ENCODE data around the gene CFAP210.

The CFAP210 gene

DNA sequence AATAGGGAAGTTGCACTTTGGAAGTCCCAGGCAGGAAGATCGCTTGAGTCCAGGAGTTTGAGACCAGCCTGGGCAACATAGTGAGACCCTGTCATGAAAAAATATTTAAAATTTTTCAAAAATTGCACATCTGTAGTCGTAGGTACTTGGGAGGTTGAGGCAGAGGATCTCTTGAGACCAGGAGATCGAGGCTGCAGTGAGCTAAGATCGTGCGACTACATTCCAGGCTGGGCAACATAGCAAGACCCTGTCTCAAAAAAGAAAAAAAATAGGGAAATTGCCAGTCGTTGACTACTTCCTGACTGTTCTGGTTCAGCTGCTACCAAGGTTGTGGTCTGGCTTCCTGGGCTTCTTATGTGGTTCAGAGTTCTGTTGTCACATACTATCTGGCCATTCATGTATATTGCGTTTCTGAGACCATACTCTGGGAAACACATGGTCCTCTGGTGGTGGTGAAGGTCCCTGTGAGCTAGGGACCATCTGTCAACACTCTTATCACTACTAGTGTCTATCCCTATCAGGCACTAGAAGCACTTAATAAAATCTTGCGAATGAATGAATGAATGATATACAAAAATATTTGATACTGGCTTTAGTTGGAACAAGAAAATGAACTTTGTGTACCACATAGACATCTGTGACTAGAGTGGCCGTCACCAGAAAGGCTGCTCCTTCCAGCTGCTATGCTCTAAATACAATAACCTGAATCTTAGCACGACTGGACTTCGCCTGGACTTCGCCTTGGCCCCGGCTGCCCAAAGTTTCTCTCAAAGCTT is 38.6 kb upstream of the CFAP210 start:
- H3K4me3 ChIP-seq: peak overlapping the region; percentile 93
- TF ChIP-seq FOXP2 (optimal IDR thresholded peaks at IDR 0.05; ENCODE audit: control extremely low read depth, extremely low read length, insufficient read depth) (no peak), POLR2AphosphoS5 (IDR thresholded peaks at IDR 0.05; ENCODE audit: borderline replicate concordance, low read depth, low read length) (no peak), EZH2 (IDR thresholded peaks at IDR 0.05) (no peak)
- DNase-seq (ENCODE audit: low read depth, low spot score): no peak

DNA sequence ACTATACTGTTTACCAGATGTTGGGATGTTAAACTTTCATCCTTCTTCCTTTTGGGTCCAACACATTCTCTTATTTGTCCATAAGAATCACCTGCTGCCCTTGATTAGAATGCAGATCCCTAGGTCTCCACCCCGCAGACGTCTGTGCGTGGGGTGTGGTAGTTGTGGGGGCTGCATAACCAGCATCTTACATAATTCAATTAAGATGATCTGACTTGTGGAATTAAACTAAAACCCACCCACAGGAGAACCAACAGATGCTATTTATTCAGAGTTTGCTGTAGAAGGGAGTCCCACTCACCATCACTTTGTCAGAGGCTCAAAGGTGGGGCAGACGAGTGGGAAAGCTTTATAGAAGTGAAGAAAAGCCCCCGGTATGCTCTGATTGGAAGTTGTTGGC is 37.9 kb upstream of the CFAP210 start:
- no peak for TF ChIP-seq POLR2AphosphoS5 (IDR thresholded peaks at IDR 0.05; ENCODE audit: borderline replicate concordance, low read depth, low read length)
- no peak for TF ChIP-seq FOXP2 (optimal IDR thresholded peaks at IDR 0.05; ENCODE audit: control extremely low read depth, extremely low read length, insufficient read depth)
- no peak for TF ChIP-seq EZH2 (IDR thresholded peaks at IDR 0.05)
- H3K4me3 ChIP-seq: no peak overlapping the region
- no peaks in the 10 kb centered on the region for H3K9me3 ChIP-seq (ENCODE audit: low read depth, low read length)
- H3K9ac ChIP-seq (ENCODE audit: insufficient read length): no peak overlapping the region
- H3K36me3 ChIP-seq (ENCODE audit: insufficient read depth, low read length): peaks cover 17% of the 10 kb centered on the region
- DNase-seq (ENCODE audit: low read depth, low spot score): no peak
- H3K27ac ChIP-seq: no peak overlapping the region

More for the DNA sequence above, 38.6 kb upstream of the CFAP210 start:
- Histone ChIP-seq H3K9me3 (ENCODE audit: low read depth, low read length) (no peaks in the 10 kb centered on the region), H3K27ac (no peak overlapping the region), H3K9ac (ENCODE audit: insufficient read length) (peak overlapping the region; percentile 94), H3K36me3 (ENCODE audit: insufficient read depth, low read length) (peaks cover 20% of the 10 kb centered on the region)

DNA sequence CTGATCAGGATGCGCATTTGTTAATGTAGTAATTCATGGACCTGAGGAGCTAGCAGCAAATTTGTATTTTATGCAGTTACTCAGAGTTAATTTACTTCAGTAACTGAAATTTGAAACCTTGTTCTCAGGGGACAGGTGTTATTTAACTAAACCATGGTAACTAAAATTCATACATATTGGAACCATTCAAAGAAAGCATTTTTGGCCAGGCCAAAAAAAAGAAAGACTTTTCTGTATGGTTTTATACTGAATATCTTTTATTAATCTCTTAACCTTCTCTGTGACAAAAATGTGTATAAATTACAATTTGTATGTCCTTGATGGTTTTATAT is 35.0 kb upstream of the CFAP210 start:
- Histone ChIP-seq H3K36me3 (ENCODE audit: insufficient read depth, low read length) (no peaks in the 10 kb centered on the region), H3K27ac (no peak overlapping the region), H3K9me3 (ENCODE audit: low read depth, low read length) (no peaks in the 10 kb centered on the region), H3K4me3 (no peak overlapping the region), H3K9ac (ENCODE audit: insufficient read length) (no peak overlapping the region)
- TF ChIP-seq FOXP2 (optimal IDR thresholded peaks at IDR 0.05; ENCODE audit: control extremely low read depth, extremely low read length, insufficient read depth) (no peak), POLR2AphosphoS5 (IDR thresholded peaks at IDR 0.05; ENCODE audit: borderline replicate concordance, low read depth, low read length) (no peak), EZH2 (IDR thresholded peaks at IDR 0.05) (no peak)
- DNase-seq (ENCODE audit: low read depth, low spot score): no peak

DNA sequence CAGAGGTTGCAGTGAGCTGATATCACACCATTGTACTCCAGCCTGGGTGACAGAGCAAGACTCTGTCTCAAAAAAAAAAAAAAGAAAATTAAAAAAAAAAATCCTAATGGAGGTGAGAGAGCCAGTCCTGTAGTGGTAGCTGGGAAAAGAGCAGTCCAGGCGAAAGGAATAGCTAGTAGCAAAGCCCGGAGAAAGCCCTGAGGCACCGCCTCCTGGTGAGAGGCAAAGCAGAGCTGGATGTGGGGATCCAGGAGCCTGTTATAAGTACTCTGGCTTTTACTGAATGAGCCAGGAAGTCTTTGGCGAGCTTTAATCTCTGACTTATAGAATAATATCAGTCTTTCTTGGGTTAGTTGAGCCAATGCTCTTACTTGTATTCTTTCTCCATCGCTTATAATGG is 32.9 kb upstream of the CFAP210 start:
- Histone ChIP-seq H3K9ac (ENCODE audit: insufficient read length) (no peak overlapping the region), H3K4me3 (no peak overlapping the region), H3K36me3 (ENCODE audit: insufficient read depth, low read length) (no peaks in the 10 kb centered on the region), H3K9me3 (ENCODE audit: low read depth, low read length) (no peaks in the 10 kb centered on the region), H3K27ac (no peak overlapping the region)
- no peak for DNase-seq (ENCODE audit: low read depth, low spot score)
- TF ChIP-seq EZH2 (IDR thresholded peaks at IDR 0.05) (no peak), POLR2AphosphoS5 (IDR thresholded peaks at IDR 0.05; ENCODE audit: borderline replicate concordance, low read depth, low read length) (no peak), FOXP2 (optimal IDR thresholded peaks at IDR 0.05; ENCODE audit: control extremely low read depth, extremely low read length, insufficient read depth) (no peak)

DNA sequence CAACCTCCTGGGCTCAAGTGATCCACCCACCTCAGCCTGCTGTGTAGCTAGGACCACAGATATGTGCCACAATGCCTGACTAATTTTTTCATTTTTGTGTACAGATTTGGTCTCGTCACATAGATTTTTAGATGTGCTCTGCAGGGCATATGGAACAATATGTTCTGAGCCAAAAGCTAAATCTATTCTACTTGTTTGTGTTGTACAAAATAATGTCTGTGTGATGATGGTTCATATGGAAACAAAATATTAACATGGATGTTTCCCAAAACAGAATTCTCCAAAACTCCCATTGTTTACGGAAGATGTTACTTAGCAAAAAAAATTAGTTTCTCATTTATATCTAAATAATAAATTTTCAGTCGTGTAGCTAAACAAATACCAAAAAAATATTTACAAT is 26.8 kb upstream of the CFAP210 start:
- H3K36me3 ChIP-seq (ENCODE audit: insufficient read depth, low read length): no peaks in the 10 kb centered on the region
- no peak overlapping the region for H3K4me3 ChIP-seq
- no peak for DNase-seq (ENCODE audit: low read depth, low spot score)
- TF ChIP-seq POLR2AphosphoS5 (IDR thresholded peaks at IDR 0.05; ENCODE audit: borderline replicate concordance, low read depth, low read length) (no peak), FOXP2 (optimal IDR thresholded peaks at IDR 0.05; ENCODE audit: control extremely low read depth, extremely low read length, insufficient read depth) (no peak), EZH2 (IDR thresholded peaks at IDR 0.05) (no peak)
- no peak overlapping the region for H3K9ac ChIP-seq (ENCODE audit: insufficient read length)
- H3K27ac ChIP-seq: no peak overlapping the region
- H3K9me3 ChIP-seq (ENCODE audit: low read depth, low read length): no peaks in the 10 kb centered on the region

DNA sequence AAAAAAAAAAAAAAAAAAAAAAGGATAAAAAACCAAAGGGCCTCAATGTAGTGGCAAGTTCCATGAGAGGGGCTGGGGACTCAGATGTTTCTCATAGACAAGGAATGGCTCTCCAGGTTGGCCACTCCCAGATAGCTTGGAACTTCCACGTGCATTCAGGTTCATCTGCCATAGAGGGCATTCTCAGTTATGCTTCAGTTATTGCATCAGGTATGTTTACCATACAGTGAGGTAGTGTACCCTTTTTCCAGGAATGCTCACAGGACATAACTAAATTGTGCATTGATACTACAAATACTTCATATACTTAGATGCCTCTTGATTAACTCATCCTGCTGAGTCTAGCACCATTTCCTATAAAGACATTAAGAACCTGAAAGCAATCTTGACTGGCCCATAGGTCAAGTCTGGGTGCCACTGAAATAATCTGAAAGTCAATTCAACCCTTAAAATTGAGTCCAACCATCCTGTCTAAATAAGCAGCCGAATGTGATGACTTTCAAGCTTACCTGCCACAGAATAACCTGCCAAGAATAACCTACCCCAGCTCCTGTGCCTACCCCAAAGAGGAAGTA is 24.8 kb upstream of the CFAP210 start:
- TF ChIP-seq EZH2 (IDR thresholded peaks at IDR 0.05): no peak
- no peak for TF ChIP-seq POLR2AphosphoS5 (IDR thresholded peaks at IDR 0.05; ENCODE audit: borderline replicate concordance, low read depth, low read length)
- no peak for TF ChIP-seq FOXP2 (optimal IDR thresholded peaks at IDR 0.05; ENCODE audit: control extremely low read depth, extremely low read length, insufficient read depth)
- H3K9me3 ChIP-seq (ENCODE audit: low read depth, low read length): no peaks in the 10 kb centered on the region
- no peak for DNase-seq (ENCODE audit: low read depth, low spot score)
- no peak overlapping the region for H3K9ac ChIP-seq (ENCODE audit: insufficient read length)
- H3K36me3 ChIP-seq (ENCODE audit: insufficient read depth, low read length): no peaks in the 10 kb centered on the region
- H3K27ac ChIP-seq: no peak overlapping the region
- no peak overlapping the region for H3K4me3 ChIP-seq

DNA sequence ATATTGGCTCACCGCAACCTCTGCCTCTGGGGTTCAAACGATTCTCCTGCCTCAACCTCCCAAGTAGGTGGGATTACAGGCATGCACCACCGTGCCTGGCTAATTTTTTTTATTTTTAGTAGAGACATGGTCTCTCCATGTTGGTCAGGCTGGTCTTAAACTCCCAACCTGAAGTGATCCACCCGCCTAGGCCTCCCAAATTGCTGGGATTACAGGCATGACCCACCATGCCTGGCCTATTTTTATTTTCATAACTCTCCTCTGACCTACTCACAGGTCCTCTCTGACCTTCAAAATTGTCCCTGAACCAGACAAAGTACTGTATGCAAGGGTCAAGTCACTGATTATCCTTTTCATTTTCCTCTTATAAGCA is 23.5 kb upstream of the CFAP210 start:
- no peaks in the 10 kb centered on the region for H3K36me3 ChIP-seq (ENCODE audit: insufficient read depth, low read length)
- TF ChIP-seq POLR2AphosphoS5 (IDR thresholded peaks at IDR 0.05; ENCODE audit: borderline replicate concordance, low read depth, low read length) (no peak), FOXP2 (optimal IDR thresholded peaks at IDR 0.05; ENCODE audit: control extremely low read depth, extremely low read length, insufficient read depth) (no peak), EZH2 (IDR thresholded peaks at IDR 0.05) (no peak)

DNA sequence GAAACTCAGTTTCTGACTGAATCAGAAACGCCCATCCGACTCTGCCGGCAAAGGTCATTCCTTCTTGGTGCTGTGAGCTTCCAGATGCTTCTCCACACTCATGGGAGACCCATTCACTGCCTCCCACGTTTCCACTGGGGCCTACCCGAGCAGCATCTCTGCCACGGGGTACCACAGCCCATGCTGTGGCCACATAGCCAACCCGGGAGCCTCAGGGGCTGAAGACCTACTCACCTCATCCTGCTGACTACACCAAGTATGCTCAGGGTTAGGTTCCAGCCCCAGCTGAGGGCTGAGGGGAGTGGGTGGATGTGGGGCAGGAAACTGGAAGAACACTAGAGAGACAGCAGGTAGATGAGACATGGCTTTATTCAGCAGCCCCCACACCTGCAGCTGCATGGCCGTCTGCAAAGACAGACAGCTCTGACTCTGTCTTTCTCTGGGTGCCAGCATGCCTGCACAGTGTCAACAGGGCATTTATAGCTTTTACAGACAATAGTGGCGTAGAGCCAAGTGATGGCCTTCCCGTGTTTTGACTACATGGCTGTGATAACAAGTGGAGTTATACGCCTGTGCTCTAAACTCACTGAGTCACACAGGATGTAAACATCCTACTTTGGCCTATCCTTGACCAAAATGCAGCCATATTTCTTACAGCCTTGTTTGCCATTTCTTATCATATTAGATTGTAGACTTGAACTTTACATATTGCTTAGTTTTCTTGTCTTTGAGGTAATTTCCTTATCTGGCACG is 22.9 kb upstream of the CFAP210 start:
- no peak overlapping the region for H3K9ac ChIP-seq (ENCODE audit: insufficient read length)
- DNase-seq (ENCODE audit: low read depth, low spot score): no peak

More for the DNA sequence above, 23.5 kb upstream of the CFAP210 start:
- Histone ChIP-seq H3K9ac (ENCODE audit: insufficient read length) (no peak overlapping the region), H3K27ac (no peak overlapping the region), H3K9me3 (ENCODE audit: low read depth, low read length) (no peaks in the 10 kb centered on the region), H3K4me3 (no peak overlapping the region)
- no peak for DNase-seq (ENCODE audit: low read depth, low spot score)

More for the DNA sequence above, 22.9 kb upstream of the CFAP210 start:
- Histone ChIP-seq H3K9me3 (ENCODE audit: low read depth, low read length) (no peaks in the 10 kb centered on the region), H3K4me3 (no peak overlapping the region), H3K36me3 (ENCODE audit: insufficient read depth, low read length) (no peaks in the 10 kb centered on the region), H3K27ac (no peak overlapping the region)
- TF ChIP-seq EZH2 (IDR thresholded peaks at IDR 0.05) (no peak), POLR2AphosphoS5 (IDR thresholded peaks at IDR 0.05; ENCODE audit: borderline replicate concordance, low read depth, low read length) (no peak), FOXP2 (optimal IDR thresholded peaks at IDR 0.05; ENCODE audit: control extremely low read depth, extremely low read length, insufficient read depth) (no peak)
